ENCODE measurements around the gene DLL1.
A peak's percentile ranks its signal among the peaks of the same experiment; 100 is the strongest.
"Not testable (repeated sequence)": the region's sequence is repeated elsewhere in the genome, so short reads cannot be mapped to it uniquely, and the experiment has no call there.

DLL1 gene, protein sequence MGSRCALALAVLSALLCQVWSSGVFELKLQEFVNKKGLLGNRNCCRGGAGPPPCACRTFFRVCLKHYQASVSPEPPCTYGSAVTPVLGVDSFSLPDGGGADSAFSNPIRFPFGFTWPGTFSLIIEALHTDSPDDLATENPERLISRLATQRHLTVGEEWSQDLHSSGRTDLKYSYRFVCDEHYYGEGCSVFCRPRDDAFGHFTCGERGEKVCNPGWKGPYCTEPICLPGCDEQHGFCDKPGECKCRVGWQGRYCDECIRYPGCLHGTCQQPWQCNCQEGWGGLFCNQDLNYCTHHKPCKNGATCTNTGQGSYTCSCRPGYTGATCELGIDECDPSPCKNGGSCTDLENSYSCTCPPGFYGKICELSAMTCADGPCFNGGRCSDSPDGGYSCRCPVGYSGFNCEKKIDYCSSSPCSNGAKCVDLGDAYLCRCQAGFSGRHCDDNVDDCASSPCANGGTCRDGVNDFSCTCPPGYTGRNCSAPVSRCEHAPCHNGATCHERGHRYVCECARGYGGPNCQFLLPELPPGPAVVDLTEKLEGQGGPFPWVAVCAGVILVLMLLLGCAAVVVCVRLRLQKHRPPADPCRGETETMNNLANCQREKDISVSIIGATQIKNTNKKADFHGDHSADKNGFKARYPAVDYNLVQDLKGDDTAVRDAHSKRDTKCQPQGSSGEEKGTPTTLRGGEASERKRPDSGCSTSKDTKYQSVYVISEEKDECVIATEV

DNA sequence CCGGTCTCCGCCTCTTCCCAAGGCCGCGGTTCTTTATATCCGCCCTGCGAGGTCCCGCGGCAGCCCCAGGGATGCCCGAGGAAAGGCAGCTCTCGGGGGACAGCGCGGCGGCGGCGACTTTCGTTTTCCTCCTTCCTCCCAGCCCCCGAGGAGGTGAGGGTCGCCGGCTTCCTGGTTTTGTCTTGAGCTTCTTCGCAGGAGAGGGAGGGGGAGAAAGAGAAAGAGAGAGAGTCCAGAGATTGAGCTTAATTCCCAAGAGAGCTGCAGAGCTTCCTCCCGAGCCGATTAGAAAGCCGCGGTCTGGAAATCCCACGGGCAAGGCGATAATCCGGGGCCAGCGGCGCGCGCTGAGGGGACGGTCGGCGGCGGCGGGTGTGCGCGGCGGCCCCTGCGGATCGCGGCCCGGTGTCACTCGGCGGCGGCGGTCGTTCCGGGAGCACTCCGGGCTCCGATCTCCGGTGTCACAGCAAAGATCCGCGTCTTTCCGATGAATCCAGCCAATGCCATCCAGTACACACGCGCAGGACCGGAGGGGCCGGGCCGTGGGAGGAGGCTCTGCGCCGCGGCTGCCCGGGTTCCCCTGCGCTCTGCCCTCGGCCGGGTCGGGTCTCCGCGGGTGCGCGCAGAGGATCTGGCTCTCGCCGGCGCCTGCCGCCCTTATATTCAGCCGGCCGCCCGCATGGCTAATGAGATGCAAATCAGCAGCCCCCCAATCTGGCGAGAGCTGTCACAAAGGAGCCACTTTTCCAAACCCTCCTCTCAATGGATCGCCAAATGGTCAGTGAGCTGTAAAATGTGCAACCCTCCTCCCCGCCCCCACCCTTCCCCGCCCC, at the start of gene DLL1:
TSS of gene DLL1 (minus strand) at position 783 of the 833 bp plus-strand sequence. CDS start 939 bp downstream, outside the sequence.
- DNase-seq (ENCODE audit: low read depth): no peak

DNA sequence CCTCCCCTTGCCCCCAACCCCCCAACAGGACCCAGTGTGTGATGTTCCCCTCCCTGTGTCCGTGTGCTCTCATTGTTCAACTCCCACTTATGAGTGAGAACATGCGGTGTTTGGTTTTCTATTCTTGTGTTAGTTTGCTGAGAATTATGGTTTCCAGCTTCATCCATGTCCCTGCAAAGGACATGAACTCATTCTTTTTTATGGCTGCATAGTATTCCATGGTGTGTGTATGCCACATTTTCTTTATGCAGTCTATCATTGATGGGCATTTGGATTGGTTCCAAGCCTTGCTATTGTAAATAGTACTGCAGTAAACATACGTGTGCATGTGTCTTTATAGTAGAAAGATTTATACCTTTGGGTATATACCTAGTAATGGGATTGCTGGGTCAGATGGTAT, 44.3 kb upstream of the DLL1 start:
- not testable (repeated sequence) for DNase-seq (ENCODE audit: low read depth)

DNA sequence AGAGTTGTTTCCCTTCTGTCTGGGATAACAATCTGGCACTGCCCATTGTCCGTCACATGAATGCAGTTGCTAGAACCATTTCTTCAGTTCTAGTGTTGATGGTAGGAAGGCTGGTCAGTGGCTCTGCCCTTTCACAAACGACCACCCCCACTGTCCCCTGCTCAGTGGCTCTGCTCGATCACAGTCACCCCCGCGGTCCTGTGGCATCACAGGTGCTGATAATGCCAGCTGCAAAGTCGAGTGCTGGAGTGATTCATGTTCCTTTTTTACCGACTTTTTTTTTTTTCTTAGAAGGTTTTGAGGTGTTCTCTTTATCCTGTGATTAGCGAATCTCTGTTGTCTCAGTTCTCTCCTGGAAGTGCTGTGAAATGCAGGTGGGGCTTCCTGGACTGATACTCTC, 38.4 kb upstream of the DLL1 start:
- DNase-seq (ENCODE audit: low read depth): no peak

DNA sequence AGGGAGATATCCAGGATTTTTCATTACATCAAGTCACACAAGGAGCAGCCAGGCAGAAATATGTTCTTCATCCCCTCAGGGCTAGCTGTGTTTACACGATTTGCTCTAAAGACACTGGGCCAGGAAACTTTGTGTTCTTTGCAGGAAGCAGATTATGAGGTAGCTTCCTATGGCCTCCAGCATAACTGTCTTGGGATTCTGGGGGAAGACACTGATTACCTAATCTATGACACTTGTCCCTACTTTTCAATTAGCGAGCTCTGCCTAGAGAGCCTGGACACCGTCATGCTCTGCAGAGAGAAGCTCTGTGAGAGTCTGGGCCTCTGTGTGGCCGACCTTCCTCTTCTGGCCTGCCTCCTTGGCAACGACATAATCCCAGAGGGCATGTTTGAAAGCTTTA, 26.8 kb upstream of the DLL1 start:
- no peak for DNase-seq (ENCODE audit: low read depth)

DNA sequence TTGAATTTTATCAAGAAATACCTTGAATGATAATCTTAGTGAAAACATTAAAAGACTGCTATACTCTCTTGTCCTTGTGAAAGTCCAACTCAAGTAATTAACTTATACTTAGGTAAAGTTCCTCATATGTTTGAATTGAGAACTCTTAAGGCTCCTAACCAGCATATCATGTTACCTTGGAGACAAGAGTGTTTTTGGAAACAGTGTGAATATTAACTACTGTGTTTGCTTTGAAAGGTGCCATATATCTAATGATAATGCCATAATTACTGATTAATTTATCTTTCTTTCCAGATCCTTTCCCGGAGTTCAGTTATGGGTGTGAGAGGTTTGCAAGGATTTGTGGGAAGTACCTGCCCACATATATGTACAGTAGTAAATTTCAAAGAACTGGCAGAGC, 26.2 kb upstream of the DLL1 start:
- no peak for DNase-seq (ENCODE audit: low read depth)

DNA sequence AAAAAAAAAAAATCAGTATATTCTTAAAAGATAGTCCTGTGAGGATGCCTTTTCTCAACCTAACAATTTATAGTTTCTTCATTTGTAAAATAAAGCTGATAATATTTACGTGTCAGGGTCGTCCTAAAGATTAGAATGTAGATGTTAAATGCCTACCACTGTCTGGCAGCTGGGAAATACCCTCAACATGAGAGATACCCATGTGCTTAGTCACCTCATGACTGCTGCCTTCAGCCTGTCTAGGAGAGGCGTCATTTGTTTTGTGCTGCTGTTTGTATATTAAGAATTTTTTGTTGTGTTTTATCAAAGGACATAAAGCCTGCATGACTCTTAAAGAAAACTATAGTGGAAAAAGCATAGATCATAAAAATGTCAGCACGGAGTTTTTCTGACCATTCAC, 25.2 kb upstream of the DLL1 start:
- no peak for DNase-seq (ENCODE audit: low read depth)

DNA sequence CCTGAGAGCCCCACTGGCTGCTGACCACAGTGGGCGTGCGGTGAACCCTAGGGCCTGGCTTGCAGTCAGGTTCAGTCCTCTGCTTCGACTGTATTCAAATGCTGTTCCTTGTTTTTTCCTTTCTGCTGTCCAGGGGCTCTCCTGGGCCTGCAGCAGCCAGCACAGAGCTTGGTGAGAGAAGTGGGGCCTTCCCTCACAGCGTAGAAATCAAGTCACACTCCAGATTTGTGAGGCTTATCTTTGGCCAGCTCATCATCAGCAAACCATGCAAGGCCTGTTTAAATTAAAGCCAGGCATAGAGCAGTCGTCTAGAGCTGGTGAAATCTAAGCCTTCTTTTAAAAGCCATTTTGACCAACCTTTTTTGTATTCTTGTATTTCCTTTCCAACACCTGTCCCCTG, 24.1 kb upstream of the DLL1 start:
- no peak for DNase-seq (ENCODE audit: low read depth)

DNA sequence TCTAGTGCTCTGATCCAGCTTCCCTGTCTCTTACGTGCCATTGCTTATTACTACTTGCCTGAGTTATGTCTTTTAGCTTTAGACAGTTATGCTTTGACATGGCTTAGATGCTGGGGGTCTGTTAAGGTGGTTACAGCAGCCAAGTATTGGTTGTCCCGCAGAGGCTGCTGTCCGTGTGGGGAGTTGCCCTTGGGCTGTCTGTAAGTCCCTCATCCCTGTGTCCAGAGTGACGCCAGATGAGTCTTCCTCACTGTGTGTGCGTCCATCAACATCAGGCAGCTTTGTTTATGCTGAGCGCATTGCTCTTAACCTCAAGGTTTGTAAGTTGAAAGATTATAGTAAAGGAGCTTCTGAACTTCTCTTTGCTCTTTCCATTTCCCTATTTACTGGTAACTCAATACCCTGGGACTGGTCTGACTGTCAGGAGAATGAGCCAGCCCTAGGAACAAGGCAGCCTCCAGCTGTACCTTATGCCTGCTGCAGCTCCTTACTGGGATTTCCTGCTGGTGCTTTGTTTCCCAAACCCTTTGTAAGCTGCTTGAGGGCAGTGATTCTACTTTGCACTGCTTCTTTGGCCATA, 22.9 kb upstream of the DLL1 start:
- no peak for DNase-seq (ENCODE audit: low read depth)

DNA sequence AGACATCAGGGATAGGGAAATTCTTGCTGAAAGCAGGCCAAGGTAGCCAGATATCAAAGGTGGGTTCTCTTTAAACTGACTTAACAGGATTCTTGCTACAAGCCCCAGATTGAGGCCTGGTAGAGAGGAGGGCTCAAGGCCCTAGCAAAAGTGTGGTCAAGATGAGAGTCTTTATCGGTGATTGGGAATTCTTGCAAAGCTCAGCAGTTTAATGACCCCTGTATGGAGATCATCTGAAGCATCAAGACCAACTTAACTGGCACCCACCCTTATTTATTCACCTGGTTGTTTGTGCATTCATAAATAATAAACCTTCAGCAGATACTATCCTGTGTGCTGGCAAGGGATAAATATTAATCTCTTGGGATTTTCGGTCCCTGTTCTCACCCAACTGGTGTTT, 22.0 kb upstream of the DLL1 start:
- DNase-seq (ENCODE audit: low read depth): no peak

DNA sequence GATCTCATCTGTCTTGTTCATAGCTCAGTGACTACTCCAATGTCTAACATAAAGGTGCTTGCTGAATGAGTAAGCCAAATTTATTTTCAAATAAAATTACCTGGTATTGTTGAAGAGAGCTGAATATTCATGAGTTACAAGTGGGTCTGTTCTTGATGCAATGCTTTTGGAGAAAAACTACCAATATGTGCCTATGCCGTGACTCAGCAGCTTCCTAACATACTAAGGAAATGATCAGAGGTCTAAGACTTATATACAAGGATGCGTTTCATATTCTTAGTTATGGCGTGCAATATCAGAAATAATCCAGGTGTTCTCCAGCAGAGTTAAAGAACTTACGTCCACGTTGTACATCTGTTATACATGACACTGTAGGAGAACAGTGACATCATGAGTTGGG, 20.8 kb upstream of the DLL1 start:
- DNase-seq (ENCODE audit: low read depth): no peak

DNA sequence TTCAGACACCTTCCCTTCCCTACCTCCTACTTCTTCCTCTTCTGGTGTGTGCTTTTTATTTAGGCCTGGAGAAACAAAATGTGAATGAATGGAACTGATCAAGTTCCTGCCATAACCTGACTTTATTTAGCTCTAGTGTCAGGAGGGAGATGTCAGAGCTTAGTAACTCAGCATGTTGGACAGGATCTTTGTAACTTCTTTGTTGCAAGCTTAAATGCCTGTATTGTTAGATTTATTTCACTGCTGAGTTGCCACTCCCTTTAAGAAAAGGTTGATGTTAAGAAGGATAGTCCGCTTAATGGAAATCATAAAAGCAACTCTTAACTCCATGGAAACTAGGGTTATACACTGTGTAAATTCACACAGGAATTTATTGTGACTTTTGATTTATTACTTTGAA, 17.9 kb upstream of the DLL1 start:
- DNase-seq (ENCODE audit: low read depth): no peak

DNA sequence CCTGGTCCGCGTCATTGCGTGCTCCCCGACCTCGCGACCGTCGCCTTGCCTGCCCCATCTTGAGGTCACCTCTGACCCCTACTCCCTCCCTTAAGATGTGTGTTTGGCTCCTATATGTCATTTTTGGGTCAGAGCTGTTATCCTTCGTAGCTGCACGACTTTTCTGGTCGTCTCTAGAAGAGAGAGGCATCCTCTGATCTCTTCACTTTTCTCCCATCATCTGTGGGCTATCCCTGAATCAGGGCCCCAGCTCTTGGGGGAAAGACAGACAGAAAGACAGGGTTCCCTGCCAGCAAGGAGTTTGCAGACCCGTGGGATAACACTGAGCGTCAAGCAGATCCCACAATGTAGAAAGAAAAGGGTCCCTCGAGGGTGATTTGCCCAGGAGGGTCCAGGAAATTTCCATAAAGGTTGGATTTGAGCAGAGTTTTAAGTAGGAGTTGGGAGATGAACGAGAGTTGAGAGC, 16.2 kb upstream of the DLL1 start:
- no peak for DNase-seq (ENCODE audit: low read depth)

DNA sequence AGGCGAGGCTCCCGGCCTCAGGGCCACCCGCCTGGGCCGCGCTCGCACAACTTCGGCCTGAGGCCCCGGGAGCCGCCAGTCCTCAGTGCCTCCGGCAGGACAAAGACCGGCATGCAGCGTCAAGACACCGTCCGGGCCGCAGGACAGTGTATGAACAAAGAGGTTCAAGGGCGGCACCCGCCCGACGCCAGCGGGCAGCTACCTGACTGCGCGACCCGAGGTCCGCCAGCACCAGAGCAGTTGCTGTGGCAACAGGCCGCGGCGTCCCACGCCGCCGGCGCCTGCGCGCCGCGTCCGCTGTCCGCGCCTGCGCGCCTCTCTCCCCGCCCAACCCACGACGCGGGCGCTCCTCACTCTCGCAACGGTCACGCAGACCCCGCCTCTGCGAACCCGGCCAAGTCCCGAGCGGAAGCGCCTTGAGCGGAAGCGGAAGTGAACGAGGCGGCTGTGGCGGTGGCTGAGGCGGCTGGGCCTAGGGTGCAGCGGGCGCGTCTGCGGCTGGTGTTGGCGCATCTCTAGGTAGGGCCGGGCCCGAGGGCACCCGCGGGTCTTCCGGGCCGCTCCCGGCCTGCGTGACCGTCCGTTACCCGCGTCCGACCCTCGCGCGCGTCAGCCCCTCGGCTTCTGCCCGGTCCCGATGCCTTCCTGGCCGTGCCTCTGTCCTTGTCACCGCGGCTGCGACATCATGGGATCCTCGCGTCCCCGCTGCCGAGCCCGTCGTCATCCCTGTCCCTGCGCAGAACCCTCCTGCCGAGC, 15.6 kb upstream of the DLL1 start, which contains the start of gene FAM120B:
TSS of gene FAM120B (plus strand) at position 435 of the 756 bp plus-strand sequence. CDS start 10,633 bp downstream, outside the sequence.
- peak; percentile 85 for DNase-seq (ENCODE audit: low read depth)

DNA sequence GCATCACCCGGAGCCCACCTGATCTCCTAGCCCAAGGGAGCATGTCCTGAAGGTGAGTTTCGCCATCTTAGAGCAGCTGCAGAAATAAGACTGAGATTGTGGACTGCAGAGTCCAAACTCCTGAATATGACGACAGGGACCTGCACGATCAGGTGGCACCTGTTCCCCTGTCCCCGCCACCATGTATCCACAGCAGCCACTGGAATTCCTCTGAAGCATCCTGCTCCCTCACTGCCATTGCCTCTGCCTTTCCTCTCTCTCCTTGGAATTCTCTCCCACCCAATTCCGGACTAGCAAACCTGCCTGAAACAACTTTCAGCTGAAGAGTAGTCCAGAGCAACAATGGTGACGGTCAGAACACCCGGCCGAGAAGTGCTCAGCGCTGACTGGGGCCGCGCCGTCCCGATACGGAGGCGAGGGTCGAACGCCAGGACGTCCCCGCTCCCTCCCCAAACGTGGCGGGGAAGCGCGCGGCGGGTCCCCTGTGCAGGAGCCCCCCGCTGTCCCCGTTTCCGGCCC, 15.0 kb upstream of the DLL1 start:
- DNase-seq (ENCODE audit: low read depth): no peak

DNA sequence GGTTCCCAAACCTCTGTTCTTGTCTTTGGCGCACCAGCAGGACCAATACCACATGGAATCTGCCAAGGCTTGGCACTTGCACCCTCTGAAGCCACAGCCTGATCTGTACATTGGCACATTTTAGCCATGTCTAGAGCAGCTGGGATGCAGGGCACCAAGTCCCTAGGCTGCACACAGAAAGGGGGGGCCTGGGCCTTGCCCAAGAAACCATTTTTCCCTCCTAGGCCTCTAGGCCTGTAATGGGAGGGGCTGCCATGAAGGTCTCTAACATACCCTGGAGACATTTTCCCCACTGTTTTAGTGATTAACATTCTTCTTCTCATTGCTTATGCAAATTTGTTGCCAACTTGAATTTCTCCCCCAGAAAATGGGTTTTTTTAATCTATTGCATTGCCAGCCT, 10.3 kb upstream of the DLL1 start:
- DNase-seq (ENCODE audit: low read depth): no peak

DNA sequence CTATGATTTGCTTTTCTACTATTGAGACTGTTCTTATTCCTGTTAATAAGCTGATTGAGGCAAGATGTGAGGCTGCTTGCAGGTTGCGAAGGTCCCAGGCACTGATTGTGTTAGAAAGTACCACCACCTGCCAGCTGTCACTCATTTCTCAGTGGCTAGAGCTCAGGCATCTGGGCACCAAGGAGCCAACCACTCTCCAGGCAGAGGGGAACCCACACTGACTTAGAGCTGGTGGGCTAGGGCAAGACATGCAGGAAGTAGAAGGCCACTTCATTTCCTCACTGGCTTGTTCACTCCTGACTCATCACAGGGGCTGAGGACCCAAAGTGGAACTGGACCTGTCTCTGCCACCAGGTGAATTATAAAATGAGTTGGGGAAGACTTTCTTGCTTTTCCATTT, 7.8 kb upstream of the DLL1 start:
- no peak for DNase-seq (ENCODE audit: low read depth)

DNA sequence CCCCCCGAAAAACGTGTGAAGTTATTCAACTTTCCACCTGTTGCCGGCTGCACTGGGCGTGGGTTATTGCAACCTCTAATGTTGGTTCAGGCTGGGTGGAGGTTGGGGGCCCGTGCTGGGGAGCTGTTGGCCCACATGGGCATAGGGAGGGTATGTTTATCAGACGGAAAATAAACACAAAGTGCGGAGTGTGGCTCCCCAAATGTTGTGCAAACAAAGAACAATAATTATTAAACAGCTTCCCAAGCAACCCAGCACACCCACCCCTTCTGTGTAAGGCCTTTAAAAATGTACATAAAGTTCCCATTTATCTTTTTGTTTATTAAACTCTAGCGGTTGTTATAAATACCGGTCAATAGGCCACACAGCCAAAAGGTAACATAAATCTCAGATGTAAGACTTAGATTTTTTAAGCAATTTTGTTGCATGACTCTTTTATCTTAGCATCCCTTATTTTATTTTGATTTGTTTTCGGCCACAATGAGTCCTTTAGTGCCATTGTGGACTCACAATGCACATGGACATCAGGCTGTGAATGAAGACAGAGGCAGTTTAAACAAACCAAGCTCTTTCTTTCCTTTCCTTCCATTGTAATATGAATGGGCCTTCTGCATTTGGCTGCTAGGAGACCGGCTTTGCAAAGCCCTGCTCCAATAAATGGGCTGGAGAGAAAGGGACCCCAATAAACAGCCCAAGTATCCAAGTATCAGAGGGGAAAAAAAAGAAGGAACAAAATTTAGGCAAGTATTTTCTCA, 6.9 kb upstream of the DLL1 start:
- DNase-seq (ENCODE audit: low read depth): no peak

DNA sequence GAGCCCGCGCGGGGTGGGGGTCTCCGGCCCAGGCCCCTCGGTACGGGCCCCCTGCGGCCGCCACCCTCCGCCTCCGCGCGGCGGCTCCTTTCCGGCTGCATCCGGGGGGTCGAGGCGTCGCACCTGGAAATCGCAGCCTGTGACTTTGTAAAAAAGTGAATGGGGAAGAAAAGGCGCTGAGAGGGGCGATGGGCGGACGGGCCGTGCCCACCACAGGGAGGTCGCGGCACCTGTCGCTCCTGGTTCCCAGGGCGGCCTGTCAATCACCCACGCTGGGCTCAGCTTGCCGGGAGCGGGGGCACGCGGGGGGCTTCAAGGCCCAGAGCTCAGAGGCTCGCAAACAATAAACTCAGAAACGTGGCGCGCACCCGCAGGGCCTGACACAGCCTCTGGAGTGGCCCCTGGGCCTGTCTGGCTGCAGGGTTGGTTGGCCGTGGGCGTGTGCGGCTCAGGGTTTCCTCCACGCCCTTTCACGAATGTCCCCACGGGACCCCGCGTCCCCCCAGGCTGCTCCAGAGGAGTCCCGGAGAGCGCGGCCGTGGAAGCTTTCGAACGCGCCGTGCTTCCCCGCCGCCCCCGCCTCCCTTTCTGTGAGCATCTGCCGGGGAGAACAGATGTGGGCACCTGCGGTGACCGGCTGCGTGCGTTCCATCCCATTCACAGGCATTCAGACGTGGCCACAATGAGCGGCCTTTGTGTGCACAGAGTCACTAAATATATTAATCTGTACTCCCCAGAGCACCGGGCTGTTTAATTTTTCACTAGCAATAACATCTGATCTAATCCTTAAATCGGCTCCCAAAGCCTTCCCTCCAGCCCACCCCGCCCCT, 6.1 kb upstream of the DLL1 start:
- DNase-seq (ENCODE audit: low read depth): no peak

DNA sequence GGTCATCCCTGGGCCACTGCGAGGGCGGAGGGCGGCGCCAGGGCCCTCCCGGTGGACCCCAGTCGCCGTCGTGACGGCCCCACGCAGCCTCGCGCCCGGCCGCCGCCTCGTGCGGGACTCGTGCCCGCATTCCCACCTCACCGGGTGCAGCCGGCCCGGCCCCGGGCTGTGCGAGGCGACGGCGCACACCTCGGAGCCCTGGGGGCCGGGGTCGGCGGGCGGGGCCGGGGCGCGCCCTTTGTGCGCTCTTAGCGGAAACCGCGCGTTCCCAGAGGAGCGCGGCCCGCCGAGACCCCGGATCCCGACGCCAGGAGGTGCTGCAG, 5.5 kb upstream of the DLL1 start:
- no peak for DNase-seq (ENCODE audit: low read depth)

Measured in stimulated activated CD8-positive, alpha-beta memory T cell treated with anti-CD3 and anti-CD28 coated beads, Interleukin-15, amount 100 ng/mL, for 1 hour (primary cell).